PC-3 (cell line): Measurements from ENCODE around the gene KNDC1.

Experiments used
- CTCF ChIP-seq: fragments of 300-600 bp; sonication (generic); conservative IDR thresholded peaks from 2 replicates; pipeline ENCODE4 v1.5.1; 2017; ENCODE audit warnings: antibody characterized with exemption, low read depth, mild to moderate bottlenecking, low read length
- EZH2 ChIP-seq: fragments of 300-600 bp; sonication (generic); IDR thresholded peaks from one replicate; pipeline ENCODE4 v1.6.1; 2017; ENCODE audit warnings: antibody characterized with exemption, mild to moderate bottlenecking, low read length; ENCODE audit not compliant: unreplicated experiment
- EZH2phosphoT487 ChIP-seq: fragments of 300-600 bp; sonication (generic); IDR thresholded peaks from 2 replicates; pipeline ENCODE4 v1.6.1; 2018; ENCODE audit warnings: mild to moderate bottlenecking, antibody characterized with exemption, low read length, borderline replicate concordance

- TF ChIP-seq CTCF (no peak), EZH2 (no peak), EZH2phosphoT487 (no peak)
Observed at GRCh38 chr10:133215586-133215985, 55.6 kb downstream of the KNDC1 start.
